Type B pancreatic cell (in vitro differentiated cells): ENCODE results near the gene TAC4. TPM values are rescaled to one million over a fixed set of nuclear protein-coding genes. Genes with fewer than 3 reads are reported as not detected.

Experiments
- DNase-seq: peaks from one replicate; pipeline ENCODE4 v3.0.0; 2021; ENCODE audit warnings: mixed read lengths; ENCODE audit not compliant: unreplicated experiment; ENCODE audit errors: extremely low spot score
- H3K27ac Mint-ChIP-seq: 2 replicates; pipeline ENCODE4 v1.8.0; 2021; ENCODE audit warnings: mild to moderate bottlenecking, mixed read lengths
- H3K27me3 Mint-ChIP-seq: 2 replicates; pipeline ENCODE4 v1.8.0; 2021; ENCODE audit warnings: mixed read lengths
- H3K36me3 Mint-ChIP-seq: 2 replicates; pipeline ENCODE4 v1.8.0; 2021; ENCODE audit warnings: mixed read lengths
- H3K4me1 Mint-ChIP-seq: one replicate; pipeline ENCODE4 v1.8.0; 2021; ENCODE audit warnings: mixed read lengths; ENCODE audit not compliant: unreplicated experiment
- H3K4me3 Mint-ChIP-seq: 2 replicates; pipeline ENCODE4 v1.8.0; 2021; ENCODE audit warnings: mild to moderate bottlenecking, mixed read lengths
- H3K9me3 Mint-ChIP-seq: 2 replicates; pipeline ENCODE4 v1.8.0; 2021; ENCODE audit warnings: mixed read lengths
- CTCF ChIP-seq: fragments of 200-600 bp; sonication (generic); conservative IDR thresholded peaks from 2 replicates; pipeline ENCODE4 v1.5.0; 2021; ENCODE audit warnings: antibody characterized with exemption, mild to moderate bottlenecking
- total RNA-seq: library from RNA; stranded (reverse); gene quantifications from 2 replicates; pipeline ENCODE4 v1.2.1, GENCODE V29; 2021; ENCODE audit warnings: low replicate concordance

The TAC4 gene
- total RNA-seq, 1 donor from 2014 or later = not detected

GRCh38 chr17:49887744-49888360 is 40.0 kb upstream of the TAC4 start:
- Mint-ChIP-seq H3K9me3 (no peaks in the 10 kb centered on the region), H3K36me3 (no peaks in the 10 kb centered on the region), H3K4me1 (peaks cover 14% of the 10 kb centered on the region), H3K27me3 (peaks cover 28% of the 10 kb centered on the region), H3K4me3 (peak overlapping the region; percentile 79), H3K27ac (peak overlapping the region; percentile 97)
- DNase-seq = no peak
- TF ChIP-seq CTCF = no peak

GRCh38 chr17:49887086-49887743 is 39.3 kb upstream of the TAC4 start:
- DNase-seq = no peak
- H3K9me3 Mint-ChIP-seq = no peaks in the 10 kb centered on the region
- H3K27ac Mint-ChIP-seq = peak overlapping the region; percentile 97

GRCh38 chr17:49886036-49886435 is 38.2 kb upstream of the TAC4 start:
- no peak for TF ChIP-seq CTCF
- no peak overlapping the region for H3K4me3 Mint-ChIP-seq
- no peak for DNase-seq
- peaks cover 18% of the 10 kb centered on the region for H3K4me1 Mint-ChIP-seq
- no peaks in the 10 kb centered on the region for H3K36me3 Mint-ChIP-seq
- no peaks in the 10 kb centered on the region for H3K9me3 Mint-ChIP-seq
- peaks cover 15% of the 10 kb centered on the region for H3K27me3 Mint-ChIP-seq
- peak overlapping the region; percentile 97 for H3K27ac Mint-ChIP-seq

More at GRCh38 chr17:49887086-49887743, 39.3 kb upstream of the TAC4 start:
- peaks cover 18% of the 10 kb centered on the region for H3K4me1 Mint-ChIP-seq
- no peak for TF ChIP-seq CTCF
- H3K27me3 Mint-ChIP-seq = peaks cover 25% of the 10 kb centered on the region
- H3K4me3 Mint-ChIP-seq = peak overlapping the region; percentile 79
- no peaks in the 10 kb centered on the region for H3K36me3 Mint-ChIP-seq

- TF ChIP-seq CTCF = no peak
- Mint-ChIP-seq H3K27me3 (peaks cover 31% of the 10 kb centered on the region), H3K27ac (peak overlapping the region; percentile 39), H3K4me1 (peaks cover 20% of the 10 kb centered on the region), H3K36me3 (no peaks in the 10 kb centered on the region), H3K4me3 (no peak overlapping the region), H3K9me3 (no peaks in the 10 kb centered on the region)
- DNase-seq = no peak
Observed at GRCh38 chr17:49882434-49882833, 34.6 kb upstream of the TAC4 start.

GRCh38 chr17:49881054-49881402 is 33.2 kb upstream of the TAC4 start:
- Mint-ChIP-seq H3K4me1 (peaks cover 17% of the 10 kb centered on the region), H3K36me3 (no peaks in the 10 kb centered on the region), H3K27ac (no peak overlapping the region), H3K9me3 (no peaks in the 10 kb centered on the region), H3K27me3 (peaks cover 30% of the 10 kb centered on the region), H3K4me3 (peak overlapping the region; percentile 70)
- no peak for DNase-seq
- no peak for TF ChIP-seq CTCF
